A673 (cell line): ENCODE measurements around the gene DIPK1A. TPM values are rescaled to one million over a fixed set of nuclear protein-coding genes. Genes with fewer than 3 reads are reported as not detected.

Source experiments
- BruUV-seq: library from RNA; stranded (reverse); fragments of 400-500 nt; replicated peaks from 2 replicates; lab custom pipeline; 2021; lab: Mats Ljungman, UMichigan
- CTCF ChIA-PET: fragments of 300-600 bp; sonication (Branson Sonifier 250); formaldehyde crosslinking; loops from one replicate; lab custom pipeline; 2022; ENCODE audit warnings: antibody characterized with exemption; lab: Charles Lee
- POLR2A ChIA-PET: fragments of 300-600 bp; sonication (Branson Sonifier 250); formaldehyde crosslinking; loops from one replicate; lab custom pipeline; 2022; ENCODE audit warnings: antibody characterized with exemption; ENCODE audit not compliant: low non-redundant PET; lab: Charles Lee
- DNase-seq: peaks from one replicate; pipeline ENCODE4 v3.0.0-alpha.2; 2015; ENCODE audit warnings: low spot score
- H3K27ac ChIP-seq: fragments of 200-600 bp; sonication (generic); 2 replicates; pipeline ENCODE4 v1.5.1; 2016; ENCODE audit warnings: mixed run types, low read depth, mild to moderate bottlenecking, mixed read lengths, antibody characterized with exemption, low read length; ENCODE audit not compliant: poor library complexity, severe bottlenecking
- H3K27me3 ChIP-seq: fragments of 200-600 bp; sonication (generic); replicated peaks from 2 replicates; pipeline ENCODE4 v1.6.1; 2017; ENCODE audit warnings: mixed run types, low read depth, mild to moderate bottlenecking, mixed read lengths, antibody characterized with exemption, low read length; ENCODE audit not compliant: insufficient read depth, poor library complexity
- H3K36me3 ChIP-seq: fragments of 200-600 bp; sonication (generic); 2 replicates; pipeline ENCODE4 v1.6.1; 2016; ENCODE audit warnings: mixed run types, mild to moderate bottlenecking, mixed read lengths, antibody characterized with exemption, low read length; ENCODE audit not compliant: insufficient read depth, poor library complexity, severe bottlenecking
- H3K4me1 ChIP-seq: fragments of 200-600 bp; sonication (generic); 2 replicates; pipeline ENCODE4 v1.6.1; 2017; ENCODE audit warnings: mixed run types, mild to moderate bottlenecking, mixed read lengths, antibody characterized with exemption, low read length; ENCODE audit not compliant: insufficient read depth, poor library complexity, severe bottlenecking
- H3K4me3 ChIP-seq: fragments of 200-600 bp; sonication (generic); 2 replicates; pipeline ENCODE4 v1.5.1; 2016; ENCODE audit warnings: low read depth, mixed run types, mild to moderate bottlenecking, mixed read lengths, low read length; ENCODE audit not compliant: poor library complexity, severe bottlenecking
- H3K9me3 ChIP-seq: fragments of 200-600 bp; sonication (generic); 2 replicates; pipeline ENCODE4 v1.6.1; 2016; ENCODE audit warnings: mixed run types, low read depth, mild to moderate bottlenecking, mixed read lengths, antibody characterized with exemption, low read length; ENCODE audit not compliant: poor library complexity, severe bottlenecking
- CTCF ChIP-seq: fragments of 300-800, 200-600 bp; sonication (generic); conservative IDR thresholded peaks from 2 replicates; pipeline ENCODE4 v1.5.1; 2017; ENCODE audit warnings: low read depth, mild to moderate bottlenecking, antibody characterized with exemption, low read length, moderate library complexity, mixed read lengths
- EZH2 ChIP-seq: fragments of 200-600 bp; sonication (generic); IDR thresholded peaks from 2 replicates; pipeline ENCODE4 v1.6.1; 2017; ENCODE audit warnings: borderline replicate concordance, low read depth, mild to moderate bottlenecking, mixed read lengths, antibody characterized with exemption, low read length; ENCODE audit not compliant: poor library complexity, severe bottlenecking
- intact Hi-C: fragments of 100-400 bp; cut with micrococcal nuclease; formaldehyde crosslinking; loops from one replicate; pipeline ENCODE4 v1.10.0; 2022; ENCODE audit not compliant: unreplicated experiment
- total RNA-seq: library from RNA; stranded (reverse); gene quantifications from 2 replicates; pipeline ENCODE4 v1.2.3, GENCODE V29; 2021

Gene DIPK1A
- total RNA-seq, 1 experiment from 2014 or later, result 10.9 TPM

GRCh38 chr1:92817137-92817697 is 144.0 kb downstream of the DIPK1A start:
- Histone ChIP-seq H3K27me3 (no peaks in the 10 kb centered on the region), H3K36me3 (no peaks in the 10 kb centered on the region), H3K4me1 (no peaks in the 10 kb centered on the region), H3K9me3 (no peaks in the 10 kb centered on the region), H3K4me3 (no peak overlapping the region), H3K27ac (no peak overlapping the region)
- no TSS peak for BruUV-seq
- TF ChIP-seq CTCF (no peak), EZH2 (no peak)
- POLR2A ChIA-PET, result no interaction called here
- no peak for DNase-seq
- CTCF ChIA-PET, result interaction anchor here (0.6 to 0.8 kb wide), 2 partner anchors 178 to 204 kb away, joined by 3 to 4 read pairs; no protein-coding TSS in a partner anchor
- intact Hi-C loops, result loop anchor here (5.0 to 10.0 kb wide), 2 partner anchors 65 to 822 kb away; no protein-coding TSS in a partner anchor

GRCh38 chr1:92816732-92817131 is 144.5 kb downstream of the DIPK1A start:
- no TSS peak for BruUV-seq
- POLR2A ChIA-PET, result no interaction called here
- TF ChIP-seq EZH2, result no peak
- no peak for TF ChIP-seq CTCF

GRCh38 chr1:92808381-92808780 is 152.9 kb downstream of the DIPK1A start:
- H3K4me1 ChIP-seq, result no peaks in the 10 kb centered on the region

More at GRCh38 chr1:92816732-92817131, 144.5 kb downstream of the DIPK1A start:
- Histone ChIP-seq H3K9me3 (no peaks in the 10 kb centered on the region), H3K27me3 (no peaks in the 10 kb centered on the region), H3K4me3 (no peak overlapping the region), H3K27ac (no peak overlapping the region), H3K4me1 (no peaks in the 10 kb centered on the region), H3K36me3 (no peaks in the 10 kb centered on the region)
- DNase-seq, result no peak
- CTCF ChIA-PET, result interaction anchor here (0.6 to 0.8 kb wide), 2 partner anchors 177 to 204 kb away, joined by 3 to 4 read pairs; no protein-coding TSS in a partner anchor
- intact Hi-C loops, result loop anchor here (5.0 to 10.0 kb wide), 2 partner anchors 64 to 822 kb away; no protein-coding TSS in a partner anchor

More at GRCh38 chr1:92808381-92808780, 152.9 kb downstream of the DIPK1A start:
- no peak for DNase-seq
- no TSS peak for BruUV-seq
- Histone ChIP-seq H3K27ac (no peak overlapping the region), H3K4me3 (no peak overlapping the region), H3K9me3 (no peaks in the 10 kb centered on the region), H3K36me3 (no peaks in the 10 kb centered on the region), H3K27me3 (no peaks in the 10 kb centered on the region)
- TF ChIP-seq CTCF (no peak), EZH2 (no peak)
- CTCF ChIA-PET, result no interaction called here
- intact Hi-C loops, result no loop called here
- POLR2A ChIA-PET, result no interaction called here
